Liver (tissue), 3 donors: ENCODE results near the gene PPP1CC.

Source experiments
- ATF3 ChIP-seq: IDR thresholded peaks from 2 replicates; pipeline ENCODE4 v1.6.1; 2016; ENCODE audit warnings: antibody characterized with exemption
- CTCF ChIP-seq: fragments of 150-350 bp; IDR thresholded peaks from 2 replicates; pipeline ENCODE4 v1.5.1; 2017; ENCODE audit warnings: improper control_type of control experiment, low read depth, low read length; ENCODE audit not compliant: missing input control
- EGR1 ChIP-seq, 2 donors: IDR thresholded peaks; 2 replicates each; pipeline ENCODE4 v1.6.1; 2016 to 2018; ENCODE audit warnings: antibody characterized with exemption in 2 of 2, low read depth in 2 of 2
- GABPA ChIP-seq, 2 donors: IDR thresholded peaks in 1 of 2; conservative IDR thresholded peaks in 1 of 2; 2 replicates each; pipeline ENCODE4 v1.6.1; 2016; ENCODE audit warnings: antibody characterized with exemption in 2 of 2, mild to moderate bottlenecking in 1 of 2, moderate library complexity in 1 of 2
- JUND ChIP-seq, 2 donors: IDR thresholded peaks; 2 replicates each; pipeline ENCODE4 v1.6.1; 2016; ENCODE audit warnings: antibody characterized with exemption in 2 of 2
- MAX ChIP-seq: IDR thresholded peaks from 2 replicates; pipeline ENCODE4 v1.6.1; 2016; ENCODE audit warnings: antibody characterized with exemption
- NR2F2 ChIP-seq: IDR thresholded peaks from 2 replicates; pipeline ENCODE4 v1.6.1; 2016; ENCODE audit warnings: antibody characterized with exemption
- RAD21 ChIP-seq, 2 donors: IDR thresholded peaks; 2 replicates each; pipeline ENCODE4 v1.6.1; 2016; ENCODE audit warnings: antibody characterized with exemption in 2 of 2, mild to moderate bottlenecking in 2 of 2
- REST ChIP-seq: IDR thresholded peaks from 2 replicates; pipeline ENCODE4 v1.6.1; 2016; ENCODE audit warnings: antibody characterized with exemption, mild to moderate bottlenecking
- RXRA ChIP-seq, 2 donors: IDR thresholded peaks; 2 replicates each; pipeline ENCODE4 v1.6.1; 2017 to 2018; ENCODE audit warnings: antibody characterized with exemption in 2 of 2, mild to moderate bottlenecking in 1 of 2
- TAF1 ChIP-seq: conservative IDR thresholded peaks from 2 replicates; pipeline ENCODE4 v1.6.1; 2016; ENCODE audit warnings: antibody characterized with exemption, mild to moderate bottlenecking
- YY1 ChIP-seq: IDR thresholded peaks from 2 replicates; pipeline ENCODE4 v1.6.1; 2016; ENCODE audit warnings: antibody characterized with exemption, mild to moderate bottlenecking
- donor health status: healthy.
- donor health status: healthy.

GRCh38 chr12:110680032-110680431, 62.7 kb downstream of the PPP1CC start:
- TF ChIP-seq CTCF (no peak), REST (no peak), RAD21 (IDR thresholded peaks at IDR 0.05) (no peak), MAX (no peak), NR2F2 (no peak), EGR1 (IDR thresholded peaks at IDR 0.05; ENCODE audit: low read depth in 2 of 2) (no peak), ATF3 (no peak), RXRA (IDR thresholded peaks at IDR 0.05) (no peak), JUND (IDR thresholded peaks at IDR 0.05) (no peak), TAF1 (no peak), YY1 (no peak), GABPA (IDR thresholded peaks at IDR 0.05 in 1 of 2, conservative IDR thresholded peaks at IDR 0.05 in 1 of 2) (no peak)
